Peyer's patch (tissue), 4 donors: Measurements from ENCODE around the gene SOX5.

Experiments used
- CTCF ChIP-seq, 6 experiments: fragments of 450-650 bp in 4 of 6; fragments of 200-600 bp in 2 of 6; sonication (generic) in 1 of 6; IDR thresholded peaks; one replicate each; pipeline ENCODE4 v1.5.1; 2017 to 2019; ENCODE audit warnings: antibody characterized with exemption in 6 of 6, mild to moderate bottlenecking in 3 of 6, moderate library complexity in 1 of 6
- POLR2A ChIP-seq, 2 donors: fragments of 450-650 bp; IDR thresholded peaks; one replicate each; pipeline ENCODE4 v1.5.1; 2017; ENCODE audit warnings: antibody characterized with exemption in 2 of 2, mild to moderate bottlenecking in 2 of 2, moderate library complexity in 2 of 2

- TF ChIP-seq POLR2A (IDR thresholded peaks at IDR 0.05) (no peak), CTCF (IDR thresholded peaks at IDR 0.05) (no peak)
Measured at GRCh38 chr12:23880988-23881387, 68.5 kb downstream of the SOX5 start.
